K562 (cell line): ENCODE data around the gene MTPN. TPM values are rescaled to one million over a fixed set of nuclear protein-coding genes. Genes with fewer than 3 reads are reported as not detected.

ENCODE experiments used
- CTBP1 ChIP-seq: fragments of 450-650 bp; IDR thresholded peaks from 2 replicates; pipeline ENCODE4 v1.6.1; 2016; ENCODE audit warnings: borderline replicate concordance
- HDAC2 ChIP-seq: fragments of 450-650 bp; IDR thresholded peaks from 2 replicates; pipeline ENCODE4 v1.6.1; 2016; ENCODE audit warnings: mild to moderate bottlenecking
- ILK ChIP-seq: fragments of 450-650 bp; IDR thresholded peaks from 2 replicates; pipeline ENCODE4 v1.6.1; 2016; ENCODE audit warnings: missing genetic modification characterization, low read depth, mild to moderate bottlenecking, missing compliant biosample characterization, moderate library complexity, borderline replicate concordance
- KDM1A ChIP-seq, 2 experiments: fragments of 450-650 bp; IDR thresholded peaks; 2 replicates each; pipeline ENCODE4 v1.6.1; 2016; ENCODE audit warnings: mild to moderate bottlenecking in 2 of 2
- MEIS2 ChIP-seq: fragments of 450-650 bp; IDR thresholded peaks from 2 replicates; pipeline ENCODE4 v1.6.1; 2014; ENCODE audit warnings: mild to moderate bottlenecking; ENCODE audit not compliant: partially characterized antibody
- polyA plus RNA-seq, 8 experiments: library from polyadenylated mRNA; depleted of rRNA in 4 of 8; stranded (reverse) in 5 of 8; unstranded in 3 of 8; fragments of >200 nt; fragmentation: Nextera tagmentation in 2 of 8; fragmentation: Illumina TruSeq in 1 of 8; extraction: Ambion mirVana in 2 of 8; extraction: Trizol in 1 of 8; gene quantifications; 2 replicates each; pipeline versions ENCODE4 v1.2.1 to v1.2.3, GENCODE V29; 2011 to 2014; ENCODE audit warnings: inconsistent platforms in 1 of 8, missing spikeins in 1 of 8
- total RNA-seq, 7 experiments: library from RNA; depleted of rRNA in 6 of 7; stranded (reverse); fragments of >200 nt in 6 of 7; fragmentation: Illumina TruSeq in 2 of 7; extraction: Trizol in 2 of 7; gene quantifications; 2 replicates each; pipeline versions ENCODE4 v1.2.1 to v1.2.3, GENCODE V29; 2011 to 2021; ENCODE audit warnings: low replicate concordance in 1 of 7
- TF ChIP-seq, protein P1 (sequence below): sonication (generic); formaldehyde crosslinking; IDR thresholded peaks from 2 replicates; pipeline ENCODE4 v1.9.0; 2022; ENCODE audit warnings: mild to moderate bottlenecking, missing genetic modification reagents
- TF ChIP-seq, protein P2 (sequence below): sonication (generic); IDR thresholded peaks from 2 replicates; pipeline ENCODE4 v1.6.1; 2016
- TF ChIP-seq, protein P3 (sequence below): IDR thresholded peaks from 2 replicates; pipeline ENCODE4 v1.6.1; 2016; ENCODE audit warnings: missing genetic modification characterization, missing compliant biosample characterization

The MTPN gene
- total and polyA plus RNA-seq, 9 of the 15 experiments (the other 6 are each of a cell fraction or from before 2014, with no cell fraction given): 68.5 to 261 (median 156) TPM

DNA sequence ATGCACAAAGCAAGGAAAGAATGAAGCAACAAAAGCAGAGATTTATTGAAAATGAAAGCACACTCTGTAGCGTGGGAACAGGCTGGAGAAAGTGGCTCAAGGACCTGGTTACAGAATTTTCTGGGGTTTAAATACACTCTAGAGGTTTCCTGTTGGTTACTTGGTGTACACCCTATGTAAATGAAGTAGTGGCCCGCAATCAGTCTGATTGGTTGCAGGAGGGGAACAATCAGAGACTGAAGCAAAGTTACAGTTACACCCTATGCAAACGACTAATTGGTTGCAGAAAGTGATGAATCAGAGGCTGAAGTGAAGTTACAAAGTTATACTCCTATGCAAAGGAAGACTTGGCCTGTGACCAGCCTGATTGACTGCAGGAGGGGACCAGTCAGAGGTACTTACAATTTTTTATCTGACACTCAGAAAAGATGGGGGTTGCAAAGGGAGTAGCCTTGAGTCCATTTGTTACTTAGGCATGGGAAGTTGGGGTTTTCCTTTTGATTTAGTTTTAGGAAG is 3.6 kb upstream of the MTPN start (continued):
- TF ChIP-seq, protein P1, sequence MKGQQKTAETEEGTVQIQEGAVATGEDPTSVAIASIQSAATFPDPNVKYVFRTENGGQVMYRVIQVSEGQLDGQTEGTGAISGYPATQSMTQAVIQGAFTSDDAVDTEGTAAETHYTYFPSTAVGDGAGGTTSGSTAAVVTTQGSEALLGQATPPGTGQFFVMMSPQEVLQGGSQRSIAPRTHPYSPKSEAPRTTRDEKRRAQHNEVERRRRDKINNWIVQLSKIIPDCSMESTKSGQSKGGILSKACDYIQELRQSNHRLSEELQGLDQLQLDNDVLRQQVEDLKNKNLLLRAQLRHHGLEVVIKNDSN (CRISPR knock-in tag): no peak
- TF ChIP-seq, protein P2, sequence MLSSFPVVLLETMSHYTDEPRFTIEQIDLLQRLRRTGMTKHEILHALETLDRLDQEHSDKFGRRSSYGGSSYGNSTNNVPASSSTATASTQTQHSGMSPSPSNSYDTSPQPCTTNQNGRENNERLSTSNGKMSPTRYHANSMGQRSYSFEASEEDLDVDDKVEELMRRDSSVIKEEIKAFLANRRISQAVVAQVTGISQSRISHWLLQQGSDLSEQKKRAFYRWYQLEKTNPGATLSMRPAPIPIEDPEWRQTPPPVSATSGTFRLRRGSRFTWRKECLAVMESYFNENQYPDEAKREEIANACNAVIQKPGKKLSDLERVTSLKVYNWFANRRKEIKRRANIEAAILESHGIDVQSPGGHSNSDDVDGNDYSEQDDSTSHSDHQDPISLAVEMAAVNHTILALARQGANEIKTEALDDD: peak; percentile 60; the same call in 1 of the 2 replicates
- peak; percentile 23; the same call in 1 of the 2 replicates for TF ChIP-seq HDAC2
- TF ChIP-seq, protein P3, sequence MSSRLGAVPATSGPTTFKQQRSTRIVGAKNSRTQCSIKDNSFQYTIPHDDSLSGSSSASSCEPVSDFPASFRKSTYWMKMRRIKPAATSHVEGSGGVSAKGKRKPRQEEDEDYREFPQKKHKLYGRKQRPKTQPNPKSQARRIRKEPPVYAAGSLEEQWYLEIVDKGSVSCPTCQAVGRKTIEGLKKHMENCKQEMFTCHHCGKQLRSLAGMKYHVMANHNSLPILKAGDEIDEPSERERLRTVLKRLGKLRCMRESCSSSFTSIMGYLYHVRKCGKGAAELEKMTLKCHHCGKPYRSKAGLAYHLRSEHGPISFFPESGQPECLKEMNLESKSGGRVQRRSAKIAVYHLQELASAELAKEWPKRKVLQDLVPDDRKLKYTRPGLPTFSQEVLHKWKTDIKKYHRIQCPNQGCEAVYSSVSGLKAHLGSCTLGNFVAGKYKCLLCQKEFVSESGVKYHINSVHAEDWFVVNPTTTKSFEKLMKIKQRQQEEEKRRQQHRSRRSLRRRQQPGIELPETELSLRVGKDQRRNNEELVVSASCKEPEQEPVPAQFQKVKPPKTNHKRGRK: no peak
- no peak for TF ChIP-seq ILK (tag)
- peak; percentile 27 for TF ChIP-seq MEIS2
- TF ChIP-seq CTBP1: 0 out of 2 replicates have a peak, but pooled peaks have one; percentile 31
- peak; percentile 46 to 64; a peak in 1 of 4 replicates for TF ChIP-seq KDM1A (IDR thresholded peaks at IDR 0.05)
